Central memory CD8-positive, alpha-beta T cell (primary cell): ENCODE results near the gene RPA1.

ENCODE experiments used
- ATAC-seq: fragments of 150-1000 bp; cut with Tn5 transposase; replicated peaks from 2 replicates; pipeline ENCODE4 v1.10.0; 2022; ENCODE audit warnings: mild to moderate bottlenecking, moderate FRiP score, moderate number of reproducible peaks; ENCODE audit not compliant: poor library complexity, severe bottlenecking; ENCODE audit errors: extremely low read depth
- DNase-seq, 2 donors: peaks; one replicate each; pipeline ENCODE4 v3.0.0; 2021; ENCODE audit warnings: low spot score in 2 of 2
- H3K27ac Mint-ChIP-seq: one replicate; pipeline ENCODE4 v1.8.0; 2022; ENCODE audit warnings: low read depth, mild to moderate bottlenecking, moderate library complexity, mixed read lengths
- H3K27me3 Mint-ChIP-seq: one replicate; pipeline ENCODE4 v1.8.0; 2022; ENCODE audit warnings: mixed read lengths
- H3K36me3 Mint-ChIP-seq: one replicate; pipeline ENCODE4 v1.8.0; 2022; ENCODE audit warnings: mild to moderate bottlenecking, moderate library complexity, mixed read lengths; ENCODE audit not compliant: insufficient read depth
- H3K4me1 Mint-ChIP-seq: one replicate; pipeline ENCODE4 v1.8.0; 2022; ENCODE audit warnings: mixed read lengths
- H3K4me3 Mint-ChIP-seq: one replicate; pipeline ENCODE4 v1.8.0; 2022; ENCODE audit warnings: mild to moderate bottlenecking, moderate library complexity, mixed read lengths
- H3K9me3 Mint-ChIP-seq: one replicate; pipeline ENCODE4 v1.8.0; 2022; ENCODE audit warnings: mixed read lengths

RPA1 gene

DNA sequence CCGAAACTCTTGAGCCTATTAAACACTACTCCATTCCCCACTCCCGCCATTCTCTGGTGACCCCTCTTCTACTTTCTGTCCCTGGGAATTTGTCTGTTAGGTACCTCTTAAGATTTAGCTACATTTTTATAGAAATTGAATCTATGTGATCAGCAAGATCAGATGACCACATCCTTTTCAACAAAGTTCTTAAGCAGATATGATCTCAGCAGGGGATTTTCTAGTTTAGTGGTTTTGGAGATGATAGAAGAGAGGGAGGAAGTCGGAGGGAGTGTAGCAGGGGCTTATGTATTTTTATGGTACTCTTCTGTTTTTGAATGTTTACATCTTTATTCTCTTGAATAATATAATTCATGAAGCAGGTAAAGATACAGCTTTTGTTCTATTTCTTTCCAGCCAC lies 40.8 kb downstream of the RPA1 start:
- Mint-ChIP-seq H3K27me3 (no peaks in the 10 kb centered on the region), H3K27ac (peak overlapping the region; percentile 26), H3K9me3 (no peaks in the 10 kb centered on the region), H3K36me3 (peaks cover 36% of the 10 kb centered on the region), H3K4me1 (peaks cover 39% of the 10 kb centered on the region), H3K4me3 (peak overlapping the region; percentile 12)
- peak; percentile 90 for ATAC-seq
- no peak for DNase-seq

DNA sequence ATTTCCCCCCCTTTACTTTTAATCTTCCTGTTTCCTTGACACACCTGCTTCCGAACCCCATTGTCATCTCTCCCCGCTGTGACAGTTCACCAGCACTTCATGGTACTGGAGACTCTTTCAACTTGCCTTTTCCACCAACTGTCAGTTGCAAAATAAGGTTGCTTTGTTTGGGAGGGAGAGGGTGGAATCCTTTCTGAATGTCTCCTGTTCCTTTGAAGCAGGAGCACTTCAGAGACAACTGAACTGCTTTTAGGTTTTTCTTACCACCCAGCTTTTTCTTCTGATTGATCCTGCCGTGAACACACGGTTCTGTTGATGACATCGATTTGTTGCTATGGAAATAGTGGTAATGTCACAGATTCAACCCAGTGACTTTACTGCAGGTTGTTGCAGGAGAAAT lies 42.0 kb downstream of the RPA1 start:
- no peak for DNase-seq
- peaks cover 36% of the 10 kb centered on the region for H3K4me1 Mint-ChIP-seq
- no peaks in the 10 kb centered on the region for H3K9me3 Mint-ChIP-seq
- H3K27me3 Mint-ChIP-seq: no peaks in the 10 kb centered on the region
- peak overlapping the region; percentile 46 for H3K4me3 Mint-ChIP-seq
- peak; percentile 50 for ATAC-seq
- peak overlapping the region; percentile 26 for H3K27ac Mint-ChIP-seq
- peaks cover 46% of the 10 kb centered on the region for H3K36me3 Mint-ChIP-seq

DNA sequence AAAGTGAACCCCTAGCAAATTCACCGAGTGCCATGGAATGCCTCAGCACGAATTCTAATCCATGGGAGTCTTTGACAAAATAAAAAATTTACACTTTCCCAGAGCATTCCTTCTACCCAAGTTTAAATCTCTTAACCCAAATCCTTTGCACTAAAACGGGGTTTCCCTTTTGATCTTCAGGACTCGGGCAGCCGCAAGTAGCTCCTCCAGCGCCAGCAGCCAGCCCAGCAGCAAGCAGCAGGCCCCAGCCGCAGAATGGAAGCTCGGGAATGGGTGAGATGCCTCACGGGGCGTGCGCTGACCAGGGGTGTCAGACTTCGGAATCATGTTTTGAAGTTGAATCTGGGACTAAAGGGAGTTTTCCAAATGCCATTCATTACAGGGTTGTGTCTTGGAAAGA lies 42.4 kb downstream of the RPA1 start:
- Mint-ChIP-seq H3K27ac (peak overlapping the region; percentile 26), H3K36me3 (peaks cover 51% of the 10 kb centered on the region)

DNA sequence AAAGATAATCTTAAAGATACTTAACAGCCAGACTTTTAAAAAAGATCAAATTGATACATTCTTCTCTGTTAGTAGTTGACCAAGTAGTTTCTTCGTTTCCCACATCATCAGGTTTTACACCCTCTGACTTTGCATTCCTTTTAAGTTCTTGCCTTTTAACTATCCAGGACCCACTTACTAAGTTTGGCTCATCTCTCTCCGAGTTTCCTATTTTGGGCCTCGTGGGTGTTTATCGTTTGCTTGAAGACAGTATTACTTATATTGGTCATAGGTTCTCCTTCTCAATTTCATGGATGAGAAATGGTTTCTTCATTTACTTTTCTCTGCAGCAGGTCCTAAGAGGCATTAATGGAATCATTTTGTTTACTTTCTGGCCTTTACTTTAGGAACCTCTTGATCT lies 43.2 kb downstream of the RPA1 start:
- H3K9me3 Mint-ChIP-seq: no peaks in the 10 kb centered on the region

More for the DNA sequence above, 42.4 kb downstream of the RPA1 start:
- DNase-seq (no peak), ATAC-seq (no peak)
- Mint-ChIP-seq H3K9me3 (no peaks in the 10 kb centered on the region), H3K27me3 (no peaks in the 10 kb centered on the region), H3K4me3 (no peak overlapping the region), H3K4me1 (peaks cover 34% of the 10 kb centered on the region)

DNA sequence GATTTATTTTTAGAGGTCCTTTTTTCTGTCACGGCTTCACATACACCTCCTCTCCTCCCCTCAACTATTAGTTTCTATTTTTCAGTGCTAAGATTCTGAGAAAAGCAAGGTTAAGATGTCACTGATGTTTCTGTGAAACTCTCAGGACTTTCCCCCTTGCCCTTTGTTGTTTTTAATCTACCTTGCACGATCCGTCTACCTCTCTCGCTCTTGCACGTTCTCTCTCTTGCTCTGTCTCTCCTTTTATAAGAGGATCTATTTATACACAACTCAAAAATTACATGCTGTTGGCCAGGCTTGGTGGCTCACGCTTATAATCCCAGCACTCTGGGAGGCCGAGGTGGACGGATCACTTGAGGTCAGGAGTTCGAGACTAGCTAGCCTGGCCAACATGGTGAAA lies 43.6 kb downstream of the RPA1 start:
- DNase-seq (no peak), ATAC-seq (no peak)
- Mint-ChIP-seq H3K9me3 (no peaks in the 10 kb centered on the region), H3K27me3 (no peaks in the 10 kb centered on the region), H3K36me3 (peaks cover 54% of the 10 kb centered on the region), H3K4me1 (peaks cover 34% of the 10 kb centered on the region), H3K27ac (peak overlapping the region; percentile 66), H3K4me3 (peak overlapping the region; percentile 10)

More for the DNA sequence above, 43.2 kb downstream of the RPA1 start:
- ATAC-seq: no peak
- H3K27ac Mint-ChIP-seq: peak overlapping the region; percentile 66
- no peak for DNase-seq
- peak overlapping the region; percentile 10 for H3K4me3 Mint-ChIP-seq
- peaks cover 34% of the 10 kb centered on the region for H3K4me1 Mint-ChIP-seq
- H3K36me3 Mint-ChIP-seq: peaks cover 53% of the 10 kb centered on the region
- H3K27me3 Mint-ChIP-seq: no peaks in the 10 kb centered on the region

DNA sequence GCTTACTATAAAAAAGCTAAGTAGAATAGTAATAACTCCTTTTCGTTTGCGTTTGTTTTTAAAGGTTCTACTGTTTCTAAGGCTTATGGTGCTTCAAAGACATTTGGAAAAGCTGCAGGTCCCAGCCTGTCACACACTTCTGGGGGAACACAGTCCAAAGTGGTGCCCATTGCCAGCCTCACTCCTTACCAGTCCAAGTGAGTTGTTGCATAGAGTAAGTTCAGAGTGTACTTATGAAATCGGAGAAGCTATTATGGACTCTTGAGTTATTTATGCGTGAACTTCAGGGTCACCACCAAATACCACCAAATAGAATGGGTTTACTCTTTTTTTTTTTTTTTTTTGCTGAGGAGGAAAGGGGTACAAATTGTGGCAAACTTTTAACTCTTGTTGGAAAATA lies 45.8 kb downstream of the RPA1 start:
- H3K4me3 Mint-ChIP-seq: no peak overlapping the region
- ATAC-seq (no peak), DNase-seq (no peak)
- H3K36me3 Mint-ChIP-seq: peaks cover 67% of the 10 kb centered on the region
- peaks cover 25% of the 10 kb centered on the region for H3K4me1 Mint-ChIP-seq
- no peaks in the 10 kb centered on the region for H3K27me3 Mint-ChIP-seq
- no peak overlapping the region for H3K27ac Mint-ChIP-seq
- H3K9me3 Mint-ChIP-seq: no peaks in the 10 kb centered on the region

DNA sequence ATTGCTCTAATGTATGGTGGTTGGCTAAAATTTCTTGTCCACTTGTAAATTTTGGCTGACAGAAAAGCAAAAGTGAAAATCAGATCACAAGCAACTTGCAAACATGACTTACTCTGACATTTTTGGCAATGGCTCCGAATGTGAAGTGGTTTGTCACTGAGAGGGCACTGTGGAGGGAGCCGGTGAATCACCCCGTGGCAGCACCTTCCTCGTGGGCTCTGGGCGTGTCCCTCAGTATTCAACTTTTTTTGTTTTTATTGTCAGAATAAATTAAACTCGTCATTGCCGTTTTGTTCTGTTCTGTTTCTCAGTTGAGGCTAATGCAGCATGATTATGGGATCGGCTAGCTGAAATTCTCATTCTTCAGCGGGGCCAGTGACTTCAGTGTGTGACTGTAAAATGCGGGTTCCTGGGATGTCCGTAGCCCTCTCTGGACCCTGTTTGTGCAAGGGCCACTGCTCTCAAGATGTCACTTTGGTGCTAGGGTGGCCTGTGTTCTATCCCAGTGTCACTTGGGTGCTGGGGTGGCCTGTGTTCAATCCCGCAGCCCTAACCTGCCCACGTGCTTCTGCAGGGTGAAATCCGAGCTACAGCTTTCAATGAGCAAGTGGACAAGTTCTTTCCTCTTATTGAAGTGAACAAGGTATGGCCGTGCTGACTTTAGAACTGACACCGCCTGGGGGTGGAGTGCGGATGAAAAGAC lies 48.8 kb downstream of the RPA1 start:
- no peaks in the 10 kb centered on the region for H3K9me3 Mint-ChIP-seq
- DNase-seq (no peak), ATAC-seq (no peak)
- peaks cover 2% of the 10 kb centered on the region for H3K4me1 Mint-ChIP-seq
- H3K27me3 Mint-ChIP-seq: no peaks in the 10 kb centered on the region
- no peak overlapping the region for H3K4me3 Mint-ChIP-seq
- H3K27ac Mint-ChIP-seq: no peak overlapping the region
- H3K36me3 Mint-ChIP-seq: peaks cover 70% of the 10 kb centered on the region

DNA sequence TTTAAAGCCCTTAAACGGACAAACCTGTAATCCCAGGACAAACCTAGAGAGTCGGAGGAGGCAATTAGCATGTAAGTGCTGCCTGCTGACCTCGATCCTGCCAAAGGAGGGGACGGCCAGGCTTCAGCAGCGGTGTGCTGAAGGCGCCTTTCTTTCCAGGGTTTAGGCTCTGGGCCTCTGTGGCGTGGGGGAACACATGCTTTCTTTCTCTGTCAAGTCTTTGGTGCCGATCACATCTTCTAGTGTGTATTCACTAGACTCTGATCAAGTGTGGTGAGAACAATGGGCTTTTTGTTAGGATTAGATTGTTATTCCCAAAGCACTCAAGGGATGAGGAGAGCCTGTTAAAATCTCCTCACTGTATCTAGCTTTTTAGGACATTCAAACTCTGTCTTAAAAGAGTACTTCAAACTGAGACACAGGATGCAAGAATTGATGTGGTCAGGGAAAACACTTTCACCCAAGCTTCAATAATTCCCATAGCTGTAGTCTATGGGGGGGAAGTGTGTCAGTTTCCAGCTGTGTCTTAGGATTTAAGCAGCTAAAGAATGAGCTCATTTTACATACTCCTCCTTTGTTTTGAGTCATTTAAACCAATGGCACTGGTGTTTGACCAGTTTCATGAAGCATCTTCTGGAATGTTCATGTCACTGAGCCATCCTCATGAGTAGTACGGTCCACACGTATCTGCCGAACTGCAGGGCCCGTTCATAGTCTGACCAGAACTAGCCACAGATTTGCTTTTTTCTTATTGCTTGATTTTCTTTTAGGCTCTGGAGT lies 51.2 kb downstream of the RPA1 start:
- Mint-ChIP-seq H3K4me1 (no peaks in the 10 kb centered on the region), H3K4me3 (no peak overlapping the region), H3K9me3 (no peaks in the 10 kb centered on the region), H3K36me3 (peaks cover 67% of the 10 kb centered on the region), H3K27me3 (no peaks in the 10 kb centered on the region), H3K27ac (no peak overlapping the region)
- DNase-seq (no peak), ATAC-seq (no peak)

DNA sequence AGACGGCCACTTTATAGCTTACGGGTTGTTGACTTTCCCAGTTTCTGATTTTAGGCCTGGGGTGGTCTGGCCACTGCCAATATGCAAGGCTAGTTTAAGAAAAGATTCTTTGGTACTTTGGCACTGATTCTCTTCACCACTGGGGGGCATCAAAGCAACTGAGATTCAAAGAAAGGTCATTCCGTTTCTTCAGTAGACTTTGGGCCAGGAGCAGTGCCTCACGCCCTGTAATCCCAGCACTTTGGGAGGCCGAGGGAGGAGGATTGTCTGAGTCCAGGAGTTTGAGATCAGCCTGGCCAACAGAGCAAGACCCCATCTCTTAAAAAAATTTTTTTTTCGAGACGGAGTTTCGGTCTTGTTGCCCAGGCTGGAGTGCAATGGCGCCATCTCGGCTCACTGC lies 53.0 kb downstream of the RPA1 start:
- Mint-ChIP-seq H3K36me3 (peaks cover 60% of the 10 kb centered on the region), H3K4me1 (no peaks in the 10 kb centered on the region), H3K27ac (no peak overlapping the region), H3K9me3 (no peaks in the 10 kb centered on the region), H3K4me3 (no peak overlapping the region), H3K27me3 (no peaks in the 10 kb centered on the region)
- ATAC-seq (no peak), DNase-seq (peak in 1 of 2 donors; percentile 18)

DNA sequence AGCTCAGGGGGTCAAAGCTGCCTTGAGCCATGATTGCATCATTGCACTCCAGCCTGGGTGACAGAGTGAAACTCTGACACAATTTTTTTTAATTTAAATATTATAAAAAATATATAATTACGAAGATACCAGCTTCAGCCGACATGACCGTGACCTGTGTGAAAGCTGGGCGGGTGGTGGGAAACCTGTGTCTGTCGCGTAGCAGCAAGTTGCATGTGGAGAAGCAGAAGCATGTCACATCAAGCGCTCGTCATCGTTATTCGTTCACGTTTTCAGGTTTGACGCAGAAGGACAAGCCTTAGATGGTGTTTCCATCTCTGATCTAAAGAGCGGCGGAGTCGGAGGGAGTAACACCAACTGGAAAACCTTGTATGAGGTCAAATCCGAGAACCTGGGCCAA lies 53.7 kb downstream of the RPA1 start:
- no peak overlapping the region for H3K27ac Mint-ChIP-seq
- H3K27me3 Mint-ChIP-seq: no peaks in the 10 kb centered on the region
- no peak overlapping the region for H3K4me3 Mint-ChIP-seq
- H3K36me3 Mint-ChIP-seq: peaks cover 62% of the 10 kb centered on the region
- no peaks in the 10 kb centered on the region for H3K9me3 Mint-ChIP-seq
- no peak for ATAC-seq
- no peak for DNase-seq
- no peaks in the 10 kb centered on the region for H3K4me1 Mint-ChIP-seq

DNA sequence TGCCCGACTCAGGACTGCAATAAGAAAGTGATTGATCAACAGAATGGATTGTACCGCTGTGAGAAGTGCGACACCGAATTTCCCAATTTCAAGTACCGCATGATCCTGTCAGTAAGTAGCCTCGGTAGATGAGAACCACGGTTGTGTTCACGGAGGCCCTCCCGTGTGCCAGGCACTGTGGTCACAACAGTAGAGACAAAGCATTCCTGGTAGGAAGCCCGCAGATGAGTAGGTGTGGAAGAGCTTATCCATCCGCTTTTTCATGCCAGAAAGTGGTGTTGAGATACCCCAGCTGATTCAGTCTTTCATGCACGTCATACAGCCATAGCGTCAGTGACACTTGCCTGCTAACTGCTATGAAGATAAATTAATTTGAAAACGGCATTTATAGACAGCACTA lies 58.9 kb downstream of the RPA1 start:
- Mint-ChIP-seq H3K27me3 (no peaks in the 10 kb centered on the region), H3K27ac (no peak overlapping the region), H3K4me3 (no peak overlapping the region), H3K4me1 (peaks cover 13% of the 10 kb centered on the region), H3K36me3 (peaks cover 47% of the 10 kb centered on the region), H3K9me3 (no peaks in the 10 kb centered on the region)
- ATAC-seq (no peak), DNase-seq (no peak)

DNA sequence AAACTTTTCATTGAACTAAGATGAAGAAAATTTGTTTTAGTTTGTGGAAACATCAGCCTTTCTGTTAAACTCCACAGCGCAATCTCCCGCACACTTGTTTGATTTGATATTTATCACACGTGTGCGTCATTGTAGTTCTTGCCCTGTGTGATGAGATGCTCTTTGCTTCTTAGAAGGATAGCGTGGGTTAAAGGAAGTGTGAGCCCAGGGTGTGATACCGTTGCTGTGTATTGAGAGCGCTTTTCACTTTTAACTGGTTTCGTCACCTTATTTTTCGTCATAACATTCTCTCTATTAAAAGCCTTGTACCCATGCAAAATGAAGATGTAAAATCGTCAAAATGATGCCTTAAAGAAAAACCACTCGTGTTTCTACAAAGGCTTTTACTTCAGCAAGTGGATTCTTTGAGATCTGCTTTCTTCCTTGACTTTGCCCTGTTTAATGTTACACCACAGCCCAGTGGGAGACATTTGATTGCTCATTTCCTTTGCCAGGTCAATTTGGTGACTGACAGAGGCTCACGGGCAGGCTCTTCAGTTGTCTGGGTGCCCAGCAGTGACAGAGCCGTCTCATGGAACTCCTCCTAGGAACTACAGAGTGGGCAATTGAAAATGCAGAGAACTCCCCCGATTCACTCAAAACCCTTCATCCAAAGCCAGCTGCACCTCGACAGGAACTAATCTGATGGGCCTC lies 61.1 kb downstream of the RPA1 start:
- ATAC-seq: peak; percentile 99
- H3K4me3 Mint-ChIP-seq: peak overlapping the region; percentile 42
- peak in 1 of 2 donors; percentile 52 for DNase-seq
- no peaks in the 10 kb centered on the region for H3K9me3 Mint-ChIP-seq
- peak overlapping the region; percentile 78 for H3K27ac Mint-ChIP-seq
- peaks cover 48% of the 10 kb centered on the region for H3K36me3 Mint-ChIP-seq
- H3K4me1 Mint-ChIP-seq: peaks cover 13% of the 10 kb centered on the region
- H3K27me3 Mint-ChIP-seq: no peaks in the 10 kb centered on the region
